ENCODE results near the gene ENG. TPM values are rescaled to one million over a fixed set of nuclear protein-coding genes. Genes with fewer than 3 reads are reported as not detected.

ENG gene
- total RNA-seq, 1 experiment from 2014 or later = 12.9 TPM

GRCh38 chr9:127816362-127816725 is 38.1 kb downstream of the ENG start:
- DNase-seq (ENCODE audit: extremely low read depth, low read depth) = no peak

GRCh38 chr9:127815512-127816361 is 38.7 kb downstream of the ENG start:
- no peak for DNase-seq (ENCODE audit: extremely low read depth, low read depth)

- DNase-seq (ENCODE audit: extremely low read depth, low read depth) = no peak
Observed at GRCh38 chr9:127814619-127815511, 39.6 kb downstream of the ENG start.

GRCh38 chr9:127813686-127814226 is 40.7 kb downstream of the ENG start:
- no peak for DNase-seq (ENCODE audit: extremely low read depth, low read depth)

- DNase-seq (ENCODE audit: extremely low read depth, low read depth) = no peak
Observed at GRCh38 chr9:127812936-127813675, 41.4 kb downstream of the ENG start.

GRCh38 chr9:127812011-127812410 is 42.4 kb downstream of the ENG start:
- no peak for DNase-seq (ENCODE audit: extremely low read depth, low read depth)

- DNase-seq (ENCODE audit: extremely low read depth, low read depth) = no peak
Observed at GRCh38 chr9:127810378-127811187, 43.9 kb downstream of the ENG start.

- no peak for DNase-seq (ENCODE audit: extremely low read depth, low read depth)
Observed at GRCh38 chr9:127809540-127810377, 44.7 kb downstream of the ENG start.

GRCh38 chr9:127809002-127809539 is 45.4 kb downstream of the ENG start:
- DNase-seq (ENCODE audit: extremely low read depth, low read depth) = no peak

- no peak for DNase-seq (ENCODE audit: extremely low read depth, low read depth)
Observed at GRCh38 chr9:127808347-127809001, 46.0 kb downstream of the ENG start.

- DNase-seq (ENCODE audit: extremely low read depth, low read depth) = no peak
Observed at GRCh38 chr9:127806871-127807270, 47.6 kb downstream of the ENG start.

- DNase-seq (ENCODE audit: extremely low read depth, low read depth) = no peak
Observed at GRCh38 chr9:127805620-127806019, 48.8 kb downstream of the ENG start.

GRCh38 chr9:127803507-127804352 is 50.7 kb downstream of the ENG start:
- no peak for DNase-seq (ENCODE audit: extremely low read depth, low read depth)

- peak; percentile 58 for DNase-seq (ENCODE audit: extremely low read depth, low read depth)
Observed at GRCh38 chr9:127802576-127803443, 51.6 kb downstream of the ENG start, which contains the start of gene FPGS. TSS of gene FPGS (plus strand) at chr9:127802882. CDS start at chr9:127802925, 43 bp downstream.

GRCh38 chr9:127801955-127802575 is 52.4 kb downstream of the ENG start:
- DNase-seq (ENCODE audit: extremely low read depth, low read depth) = no peak
